Pancreas (tissue), 10 donors: Measurements from ENCODE around the gene ITPK1. TPM values are rescaled to one million over a fixed set of nuclear protein-coding genes. Genes with fewer than 3 reads are reported as not detected.

Experiments
- ATAC-seq, 4 donors: fragments of 200-7000 bp; cut with Tn5 transposase; one replicate each; pipeline versions ENCODE4 v1.8.0 to v1.9.1; 2020; ENCODE audit warnings: mild to moderate bottlenecking in 4 of 4, moderate library complexity in 4 of 4
- DNase-seq, 6 donors: peaks; one replicate each; pipeline ENCODE4 v3.0.0-alpha.2; 2020
- FAIRE-seq: peaks from 2 replicates; lab custom pipeline; 2012; peaks lifted over from hg19 to GRCh38; lab: Jason Lieb, UNC
- H3K27ac ChIP-seq, 4 donors: fragments of 200-600 bp; sonication (generic); 1 replicate in 3 of 4; 2 replicates in 1 of 4; pipeline versions ENCODE4 v1.5.0 to v1.8.0; 2020
- H3K27me3 ChIP-seq, 4 donors: fragments of 200-600 bp; one replicate each; pipeline ENCODE4 v1.8.0; 2021
- H3K36me3 ChIP-seq, 3 donors: fragments of 200-600 bp; sonication (generic) in 1 of 3; one replicate each; pipeline versions ENCODE4 v1.5.0 to v1.8.0; 2020 to 2021
- H3K4me1 ChIP-seq, 3 donors: fragments of 200-600 bp; one replicate each; pipeline ENCODE4 v1.8.0; 2021
- H3K4me3 ChIP-seq, 4 donors: fragments of 200-600 bp; sonication (generic) in 2 of 4; one replicate each; pipeline versions ENCODE4 v1.5.0 to v1.8.0; 2020 to 2021
- H3K9me3 ChIP-seq, 4 donors: fragments of 200-600 bp; one replicate each; pipeline ENCODE4 v1.8.0; 2021
- CTCF ChIP-seq, 4 donors: fragments of 200-600 bp; sonication (generic) in 3 of 4; IDR thresholded peaks; one replicate each; pipeline versions ENCODE4 v1.5.0 to v1.8.0; 2021; ENCODE audit warnings: antibody characterized with exemption in 4 of 4
- WGBS, 2 donors: extraction: QIAGEN DNeasy Blood & Tissue Kit; methylation state at CpG; one replicate each; pipeline ENCODE4 v1.1.7; 2013; 5-methylcytosine and 5-hydroxymethylcytosine counted together
- intact Hi-C, 3 donors: fragments of 100-400 bp; cut with DNase I; formaldehyde crosslinking; loops; one replicate each; pipeline versions ENCODE4 v1.11.1 to v1.14.2; 2022
- polyA plus RNA-seq, 2 donors: library from polyadenylated mRNA; stranded (reverse); fragments of 200-250 nt; gene quantifications; one replicate each; pipeline ENCODE4 v1.2.3, GENCODE V29; 2013
- total RNA-seq, 6 donors: library from RNA; stranded (reverse); fragmentation: NEBNext Ultra II Directional in 4 of 6; extraction: Animal tissue kit (Norgen Biotek cat#: 25700) in 4 of 6; gene quantifications; one replicate each; pipeline versions ENCODE4 v1.2.1 to v1.2.4, GENCODE V29; 2021 to 2023
- donor health status: healthy with polysubstance abuse.
- donor health status: DM: no; HTN: no; CAD: no; lungs with moderate emphysema.
- donor health status: DM: no; HTN: no; CAD: no.
- donor health status: control.
- donor health status: control.
- donor health status: Bipolar disorder and iron deficiency.
- donor health status: DM: yes; HTN: yes; CAD: no.
- donor health status: DM: no; HTN: no; CAD: no.
- donor health status: DM: no; HTN: no; CAD: no.
- donor health status: DM: yes; HTN: yes; CAD: no.

The ITPK1 gene
- total and polyA plus RNA-seq, 8 donors = 23.2 to 38.3 (median 33.0) TPM

GRCh38 chr14:93082576-93083001, 33.1 kb downstream of the ITPK1 start:
- H3K4me3 ChIP-seq = no peak overlapping the region
- H3K36me3 ChIP-seq = no peaks in the 10 kb centered on the region
- DNase-seq (peak in 1 of 6 donors; percentile 47), ATAC-seq (peak in 1 of 4 donors; percentile 9), FAIRE-seq (no peak)
- TF ChIP-seq CTCF (IDR thresholded peaks at IDR 0.05) = no peak
- H3K9me3 ChIP-seq = no peaks in the 10 kb centered on the region
- intact Hi-C loops = no loop called here
- no peaks in the 10 kb centered on the region for H3K4me1 ChIP-seq
- 84 to 89% methylated on average over 12 of the region's 12 CpGs for WGBS, 2 donors
- H3K27me3 ChIP-seq = no peaks in the 10 kb centered on the region
- H3K27ac ChIP-seq = no peak overlapping the region

- Histone ChIP-seq H3K36me3 (no peaks in the 10 kb centered on the region), H3K27ac (no peak overlapping the region), H3K9me3 (no peaks in the 10 kb centered on the region), H3K27me3 (no peaks in the 10 kb centered on the region), H3K4me1 (no peaks in the 10 kb centered on the region), H3K4me3 (no peak overlapping the region)
- intact Hi-C loops = no loop called here
- WGBS, 2 donors = 84 to 86% methylated on average over 14 of the region's 14 CpGs
- no peak for TF ChIP-seq CTCF (IDR thresholded peaks at IDR 0.05)
- FAIRE-seq (no peak), DNase-seq (peak in 1 of 6 donors; percentile 30), ATAC-seq (peak in 1 of 4 donors; percentile 14)
Observed at GRCh38 chr14:93081876-93082570, 33.7 kb downstream of the ITPK1 start.

- 85% methylated on average over 5 of the region's 5 CpGs for WGBS, 2 donors
- Histone ChIP-seq H3K36me3 (no peaks in the 10 kb centered on the region), H3K27ac (no peak overlapping the region), H3K4me1 (no peaks in the 10 kb centered on the region), H3K4me3 (no peak overlapping the region), H3K27me3 (no peaks in the 10 kb centered on the region), H3K9me3 (no peaks in the 10 kb centered on the region)
- no peak for TF ChIP-seq CTCF (IDR thresholded peaks at IDR 0.05)
- FAIRE-seq (no peak), DNase-seq (peak in 1 of 6 donors; percentile 9), ATAC-seq (no peak)
- intact Hi-C loops = no loop called here
Observed at GRCh38 chr14:93079865-93080403, 35.8 kb downstream of the ITPK1 start.

- ATAC-seq (no peak), DNase-seq (peak in 1 of 6 donors; percentile 33), FAIRE-seq (no peak)
- no peak for TF ChIP-seq CTCF (IDR thresholded peaks at IDR 0.05)
- Histone ChIP-seq H3K4me3 (no peak overlapping the region), H3K9me3 (no peaks in the 10 kb centered on the region), H3K27me3 (no peaks in the 10 kb centered on the region), H3K27ac (no peak overlapping the region), H3K4me1 (no peaks in the 10 kb centered on the region), H3K36me3 (no peaks in the 10 kb centered on the region)
- 85 to 87% methylated on average over 9 of the region's 9 CpGs for WGBS, 2 donors
- intact Hi-C loops = no loop called here
Observed at GRCh38 chr14:93079321-93079720, 36.4 kb downstream of the ITPK1 start.

GRCh38 chr14:93078870-93079269, 36.9 kb downstream of the ITPK1 start:
- H3K27me3 ChIP-seq = no peaks in the 10 kb centered on the region
- FAIRE-seq (no peak), ATAC-seq (no peak), DNase-seq (no peak)
- no peak for TF ChIP-seq CTCF (IDR thresholded peaks at IDR 0.05)
- intact Hi-C loops = no loop called here
- no peak overlapping the region for H3K4me3 ChIP-seq
- H3K4me1 ChIP-seq = no peaks in the 10 kb centered on the region
- H3K27ac ChIP-seq = no peak overlapping the region
- no peaks in the 10 kb centered on the region for H3K9me3 ChIP-seq
- H3K36me3 ChIP-seq = no peaks in the 10 kb centered on the region
- WGBS, 2 donors = 87 to 91% methylated on average over 9 of the region's 9 CpGs
